PFSK-1 (cell line): Measurements from ENCODE around the gene KCNE1.

ENCODE experiments used
- POLR2AphosphoS5 ChIP-seq: IDR thresholded peaks from 2 replicates; pipeline ENCODE4 v1.6.1; 2012; ENCODE audit warnings: low read depth, mild to moderate bottlenecking, control low read depth, low read length, moderate library complexity
- TAF1 ChIP-seq: IDR thresholded peaks from 2 replicates; pipeline ENCODE4 v1.6.1; 2012; ENCODE audit warnings: low read length, control low read depth, borderline replicate concordance; ENCODE audit not compliant: insufficient read depth

GRCh38 chr21:34553151-34553952 is 41.3 kb upstream of the KCNE1 start:
- TF ChIP-seq TAF1: no peak
- no peak for TF ChIP-seq POLR2AphosphoS5
